Sigmoid colon (tissue), 7 donors: Measurements from ENCODE around the gene PRICKLE1. TPM values are rescaled to one million over a fixed set of nuclear protein-coding genes. Genes with fewer than 3 reads are reported as not detected.

ENCODE experiments used
- DNase-seq: peaks from one replicate; pipeline ENCODE4 v3.0.0-alpha.2; 2019
- H3K27ac ChIP-seq, 4 donors: fragments of 200-600 bp; sonication (generic); one replicate each; pipeline ENCODE4 v1.5.1; 2016 to 2019; ENCODE audit warnings: mild to moderate bottlenecking in 1 of 4
- H3K27me3 ChIP-seq, 3 donors: fragments of 200-600 bp; sonication (generic); one replicate each; pipeline ENCODE4 v1.5.1; 2019; ENCODE audit warnings: mild to moderate bottlenecking in 1 of 3
- H3K36me3 ChIP-seq, 4 donors: fragments of 200-600 bp; sonication (generic); one replicate each; pipeline ENCODE4 v1.5.1; 2016 to 2019
- H3K4me1 ChIP-seq, 4 donors: fragments of 200-600 bp; sonication (generic); one replicate each; pipeline ENCODE4 v1.5.1; 2017 to 2019
- H3K4me3 ChIP-seq, 4 donors: fragments of 200-600 bp; sonication (generic); one replicate each; pipeline ENCODE4 v1.5.1; 2017 to 2019; ENCODE audit warnings: mild to moderate bottlenecking in 2 of 4, moderate library complexity in 1 of 4
- H3K9me3 ChIP-seq, 4 donors: fragments of 200-600 bp in 3 of 4; sonication (generic) in 3 of 4; one replicate each; pipeline versions ENCODE4 v1.5.1 to v1.6.1; 2013 to 2019
- EP300 ChIP-seq, 4 donors: sonication (generic); formaldehyde crosslinking; IDR thresholded peaks; one replicate each; pipeline ENCODE4 v1.6.1; 2017; ENCODE audit warnings: antibody characterized with exemption in 4 of 4
- POLR2A ChIP-seq, 2 donors: fragments of 450-650 bp; IDR thresholded peaks; one replicate each; pipeline ENCODE4 v1.6.1; 2016; ENCODE audit warnings: antibody characterized with exemption in 2 of 2, mild to moderate bottlenecking in 2 of 2, moderate library complexity in 2 of 2
- POLR2AphosphoS5 ChIP-seq, 4 donors: sonication (generic); formaldehyde crosslinking; IDR thresholded peaks; one replicate each; pipeline ENCODE4 v1.6.1; 2017; ENCODE audit warnings: antibody characterized with exemption in 4 of 4
- WGBS, 2 donors: extraction: QIAGEN DNeasy Blood & Tissue Kit; methylation state at CpG; one replicate each; pipeline ENCODE4 v1.1.7; 2013; 5-methylcytosine and 5-hydroxymethylcytosine counted together
- intact Hi-C: fragments of 100-400 bp; cut with DNase I; formaldehyde crosslinking; loops from one replicate; pipeline ENCODE4 v1.15.1; 2023
- polyA plus RNA-seq, 3 donors: library from polyadenylated mRNA; stranded (reverse); fragments of 200-250 nt; gene quantifications; one replicate each; pipeline ENCODE4 v1.2.3, GENCODE V29; 2013
- total RNA-seq, 4 donors: library from RNA; depleted of rRNA; stranded (reverse); fragments of >200 nt; gene quantifications; one replicate each; pipeline ENCODE4 v1.1.0, GENCODE V29; 2016
- TF ChIP-seq, protein P1 (sequence below), 4 experiments: fragments of 450-650 bp in 3 of 4; fragments of 200-600 bp in 1 of 4; IDR thresholded peaks; one replicate each; pipeline ENCODE4 v1.5.1; 2016 to 2019; ENCODE audit warnings: antibody characterized with exemption in 4 of 4, mild to moderate bottlenecking in 3 of 4, moderate library complexity in 2 of 4
- donor health status: healthy with polysubstance abuse.
- donor health status: Bipolar disorder and iron deficiency.
- donor health status: healthy.

The PRICKLE1 gene
- total and polyA plus RNA-seq, 7 donors = 0.46 to 12.4 (median 7.8) TPM

DNA sequence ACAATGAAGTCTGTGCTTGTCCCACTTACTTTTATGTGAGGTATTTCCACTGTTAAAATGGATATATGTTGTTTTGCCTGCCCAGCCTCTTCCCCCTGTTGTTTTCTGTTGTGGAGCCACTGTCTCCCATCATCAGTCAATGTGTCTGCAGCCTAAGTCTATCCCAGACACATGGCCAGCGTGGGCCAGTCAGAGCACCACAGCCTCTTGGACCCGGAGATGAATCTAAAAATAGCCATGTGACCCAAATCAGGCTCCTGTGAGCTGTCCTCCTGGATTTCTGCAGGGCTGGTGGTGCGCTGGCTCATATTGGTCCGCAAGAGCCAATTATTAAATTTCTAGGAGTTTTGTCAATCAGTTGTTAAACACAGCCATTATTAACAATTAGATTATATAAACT lies 44.0 kb upstream of the PRICKLE1 start:
- Histone ChIP-seq H3K4me3 (no peak overlapping the region), H3K27me3 (no peaks in the 10 kb centered on the region), H3K27ac (no peak overlapping the region), H3K9me3 (no peaks in the 10 kb centered on the region), H3K4me1 (peaks cover 0 to 7% (median 2%) of the 10 kb centered on the region in 4 donors), H3K36me3 (no peaks in the 10 kb centered on the region)
- 81 to 87% methylated on average over 4 of the region's 4 CpGs for WGBS, 2 donors
- no peak for TF ChIP-seq POLR2A (IDR thresholded peaks at IDR 0.05)
- TF ChIP-seq, protein P1, sequence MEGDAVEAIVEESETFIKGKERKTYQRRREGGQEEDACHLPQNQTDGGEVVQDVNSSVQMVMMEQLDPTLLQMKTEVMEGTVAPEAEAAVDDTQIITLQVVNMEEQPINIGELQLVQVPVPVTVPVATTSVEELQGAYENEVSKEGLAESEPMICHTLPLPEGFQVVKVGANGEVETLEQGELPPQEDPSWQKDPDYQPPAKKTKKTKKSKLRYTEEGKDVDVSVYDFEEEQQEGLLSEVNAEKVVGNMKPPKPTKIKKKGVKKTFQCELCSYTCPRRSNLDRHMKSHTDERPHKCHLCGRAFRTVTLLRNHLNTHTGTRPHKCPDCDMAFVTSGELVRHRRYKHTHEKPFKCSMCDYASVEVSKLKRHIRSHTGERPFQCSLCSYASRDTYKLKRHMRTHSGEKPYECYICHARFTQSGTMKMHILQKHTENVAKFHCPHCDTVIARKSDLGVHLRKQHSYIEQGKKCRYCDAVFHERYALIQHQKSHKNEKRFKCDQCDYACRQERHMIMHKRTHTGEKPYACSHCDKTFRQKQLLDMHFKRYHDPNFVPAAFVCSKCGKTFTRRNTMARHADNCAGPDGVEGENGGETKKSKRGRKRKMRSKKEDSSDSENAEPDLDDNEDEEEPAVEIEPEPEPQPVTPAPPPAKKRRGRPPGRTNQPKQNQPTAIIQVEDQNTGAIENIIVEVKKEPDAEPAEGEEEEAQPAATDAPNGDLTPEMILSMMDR (IDR thresholded peaks at IDR 0.05) = no peak
- TF ChIP-seq EP300 (IDR thresholded peaks at IDR 0.05) = no peak
- no peak for TF ChIP-seq POLR2AphosphoS5 (IDR thresholded peaks at IDR 0.05)
- intact Hi-C loops = no loop called here
- DNase-seq = no peak

- intact Hi-C loops = no loop called here
- Histone ChIP-seq H3K36me3 (no peaks in the 10 kb centered on the region), H3K27ac (peak overlapping the region in 1 of 4 donors; percentile 11), H3K4me3 (no peak overlapping the region), H3K4me1 (peaks cover 0 to 7% (median 2%) of the 10 kb centered on the region in 4 donors), H3K9me3 (no peaks in the 10 kb centered on the region), H3K27me3 (no peaks in the 10 kb centered on the region)
- 79 to 85% methylated on average over 1 of the region's 1 CpG for WGBS, 2 donors
- TF ChIP-seq, protein P1 (IDR thresholded peaks at IDR 0.05) = no peak
- no peak for TF ChIP-seq POLR2A (IDR thresholded peaks at IDR 0.05)
- TF ChIP-seq EP300 (IDR thresholded peaks at IDR 0.05) = no peak
- TF ChIP-seq POLR2AphosphoS5 (IDR thresholded peaks at IDR 0.05) = no peak
- DNase-seq = no peak
These were observed 42.0 kb upstream of the PRICKLE1 start for GRCh38 chr12:42631513-42631912.

DNA sequence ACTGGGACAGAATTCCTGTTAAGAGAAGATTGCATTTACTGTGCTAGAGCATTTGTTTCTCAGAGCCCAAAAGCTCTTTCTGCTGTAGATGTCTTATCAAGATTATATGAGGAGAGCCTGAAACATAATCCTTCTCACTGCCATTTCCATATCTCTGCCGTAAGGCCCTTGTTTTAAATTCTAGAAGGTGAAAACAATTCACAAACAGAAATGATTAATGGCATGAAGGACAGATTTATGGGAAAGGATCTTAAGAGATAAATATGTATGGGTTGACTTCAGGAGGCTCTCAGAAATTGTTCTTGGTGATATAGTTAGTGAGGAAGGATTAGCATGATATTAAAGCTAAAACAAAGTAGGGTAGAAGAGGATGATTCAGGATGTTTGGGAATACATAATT lies 40.8 kb upstream of the PRICKLE1 start:
- TF ChIP-seq EP300 (IDR thresholded peaks at IDR 0.05) = no peak
- TF ChIP-seq POLR2AphosphoS5 (IDR thresholded peaks at IDR 0.05) = no peak
- TF ChIP-seq, protein P1 (IDR thresholded peaks at IDR 0.05) = no peak
- no peak for TF ChIP-seq POLR2A (IDR thresholded peaks at IDR 0.05)
- Histone ChIP-seq H3K4me3 (no peak overlapping the region), H3K36me3 (no peaks in the 10 kb centered on the region), H3K4me1 (no peaks in the 10 kb centered on the region), H3K9me3 (no peaks in the 10 kb centered on the region), H3K27me3 (no peaks in the 10 kb centered on the region), H3K27ac (no peak overlapping the region)
- DNase-seq = no peak
- intact Hi-C loops = no loop called here
- 53 to 75% methylated on average over 1 of the region's 1 CpG for WGBS, 2 donors

- TF ChIP-seq POLR2AphosphoS5 (IDR thresholded peaks at IDR 0.05) (no peak), POLR2A (IDR thresholded peaks at IDR 0.05) (no peak), EP300 (IDR thresholded peaks at IDR 0.05) (no peak)
- TF ChIP-seq, protein P1 (IDR thresholded peaks at IDR 0.05) = no peak
These were observed 37.6 kb upstream of the PRICKLE1 start for GRCh38 chr12:42627151-42627550.

DNA sequence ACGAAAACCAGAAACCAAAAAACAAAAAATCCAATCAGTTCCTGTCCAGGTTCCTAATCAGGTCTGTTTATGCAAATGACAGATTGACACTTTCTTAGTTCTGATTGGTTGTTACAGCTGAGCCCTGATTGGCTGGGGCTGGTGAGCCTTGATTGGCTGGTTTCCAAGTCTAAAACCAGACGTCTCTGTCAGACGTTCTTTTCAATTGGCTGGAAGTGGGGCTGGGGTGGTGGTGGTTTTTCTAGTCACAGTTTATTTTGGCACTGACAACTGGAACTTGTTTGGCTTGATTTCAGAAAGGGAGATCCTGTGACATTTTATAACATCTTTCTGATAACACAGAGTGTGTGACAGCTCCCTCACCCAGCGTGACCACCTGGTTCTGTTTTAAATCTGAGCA lies 36.1 kb upstream of the PRICKLE1 start:
- no peaks in the 10 kb centered on the region for H3K4me1 ChIP-seq
- H3K27ac ChIP-seq = no peak overlapping the region
- WGBS, 2 donors = 27 to 45% methylated on average over 4 of the region's 4 CpGs
- intact Hi-C loops = no loop called here
- H3K9me3 ChIP-seq = no peaks in the 10 kb centered on the region
- TF ChIP-seq EP300 (IDR thresholded peaks at IDR 0.05) = no peak
- TF ChIP-seq POLR2AphosphoS5 (IDR thresholded peaks at IDR 0.05) = no peak
- TF ChIP-seq, protein P1 (IDR thresholded peaks at IDR 0.05) = no peak
- no peak for TF ChIP-seq POLR2A (IDR thresholded peaks at IDR 0.05)
- H3K4me3 ChIP-seq = no peak overlapping the region
- no peaks in the 10 kb centered on the region for H3K27me3 ChIP-seq
- DNase-seq = no peak
- no peaks in the 10 kb centered on the region for H3K36me3 ChIP-seq

More at GRCh38 chr12:42627151-42627550, 37.6 kb upstream of the PRICKLE1 start:
- no peak for DNase-seq
- Histone ChIP-seq H3K4me1 (no peaks in the 10 kb centered on the region), H3K27ac (no peak overlapping the region), H3K27me3 (no peaks in the 10 kb centered on the region), H3K36me3 (no peaks in the 10 kb centered on the region), H3K9me3 (no peaks in the 10 kb centered on the region), H3K4me3 (no peak overlapping the region)
- intact Hi-C loops = no loop called here
- WGBS, 2 donors = 59 to 61% methylated on average over 6 of the region's 6 CpGs
